ENCODE results near the gene CLDN18. TPM values are rescaled to one million over a fixed set of nuclear protein-coding genes. Genes with fewer than 3 reads are reported as not detected.

CLDN18 gene
- total and polyA plus RNA-seq, 10 of the 15 experiments (the other 5 are each of a cell fraction or from before 2014, with no cell fraction given): 0.05 to 0.28 (median 0.18) TPM; not detected in 1

DNA sequence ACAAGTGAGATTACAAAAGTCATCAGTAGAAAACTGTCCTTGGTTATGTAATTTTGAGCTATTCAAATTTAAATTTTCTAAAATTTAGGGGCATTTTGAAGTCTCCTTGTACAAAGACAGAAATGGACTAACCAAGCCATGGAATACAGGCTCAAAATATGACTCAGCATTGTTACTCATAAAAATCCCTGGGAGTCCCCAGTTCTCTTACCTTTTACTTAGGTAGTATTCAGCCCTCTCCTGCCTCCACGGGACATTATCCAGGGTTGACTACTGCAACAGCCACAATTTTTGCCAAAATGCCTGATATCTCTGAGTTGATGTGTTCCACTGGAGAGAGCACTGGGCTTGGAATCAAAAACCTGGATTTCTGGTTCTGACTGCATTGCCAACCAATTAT, 25.0 kb downstream of the CLDN18 start:
- ChIA-PET SMC1A (ENCODE audit: uncharacterized antibody, unreplicated experiment) (interaction anchor here (0.6 to 9.4 kb wide), 10 partner anchors 8 to 708 kb away, joined by 3 to 114 read pairs (median 20); no protein-coding TSS in a partner anchor), RAD21 (ENCODE audit: unreplicated experiment) (interaction anchor here (1.3 to 14.8 kb wide), 6 partner anchors 10 to 46 kb away, joined by 3 to 171 read pairs (median 25); no protein-coding TSS in a partner anchor), CTCF (interaction anchor here (1.2 to 4.5 kb wide), 7 partner anchors 8 to 87 kb away, joined by 3 to 52 read pairs (median 7); no protein-coding TSS in a partner anchor), POLR2A (interaction anchor here (1.2 to 2.9 kb wide), 2 partner anchors 17 to 46 kb away, joined by 4 to 16 read pairs; no protein-coding TSS in a partner anchor)
- H3K27me3 ChIP-seq (replicated peaks in 1 of 2; ENCODE audit: control insufficient read depth in 2 of 2, insufficient read depth in 2 of 2, low read length in 1 of 2): no peaks in the 10 kb centered on the region
- DNase-seq (ENCODE audit: low read depth, low spot score) (no peak), ATAC-seq (peak; percentile 34), FAIRE-seq (no peak)
- H3K9me3 ChIP-seq (replicated peaks; ENCODE audit: control insufficient read depth, insufficient read depth, low read length): no peaks in the 10 kb centered on the region; the same call in 2 of the 3 replicates
- H3K4me3 ChIP-seq: no peak overlapping the region
- 0% methylated on average over 1 of the region's 1 CpG for WGBS (ENCODE audit: insufficient coverage, insufficient replicate concordance, low lambda C conversion rate, missing lambda C conversion rate)
- H4K20me1 ChIP-seq (ENCODE audit: control insufficient read depth, insufficient read depth): no peaks in the 10 kb centered on the region
- H3K4me2 ChIP-seq (ENCODE audit: control insufficient read depth, insufficient read depth): no peak overlapping the region
- H3K27ac ChIP-seq (ENCODE audit: control insufficient read depth, insufficient read depth): peak overlapping the region; percentile 49; the same call in 1 of the 2 replicates
- intact Hi-C loops (cut with micrococcal nuclease; ENCODE audit: unreplicated experiment): loop anchor here (1.0 to 10.0 kb wide), 2 partner anchors 46 to 710 kb away; no protein-coding TSS in a partner anchor
- BruUV-seq (replicated peaks): no TSS peak
- H2AFZ ChIP-seq (ENCODE audit: control insufficient read depth, low read depth, low read length): no peak overlapping the region
- H3K79me2 ChIP-seq (ENCODE audit: control insufficient read depth, insufficient read depth, low read length): no peaks in the 10 kb centered on the region
- H3K4me1 ChIP-seq (ENCODE audit: control insufficient read depth, insufficient read depth, low read length): peaks cover 58% of the 10 kb centered on the region
- H3K36me3 ChIP-seq (ENCODE audit: control insufficient read depth in 2 of 2, insufficient read depth in 2 of 2, low read length in 1 of 2): no peaks in the 10 kb centered on the region
- in situ Hi-C loops (cut with MboI): no loop called here
- H3K9ac ChIP-seq (ENCODE audit: control insufficient read depth, insufficient read depth, low read length): no peak overlapping the region
- peak; percentile 78; the same call in 1 of the 2 replicates for TF ChIP-seq BACH1 (IDR thresholded peaks at IDR 0.05; ENCODE audit: borderline replicate concordance)
- TF ChIP-seq IKZF1 (conservative IDR thresholded peaks at IDR 0.05): peak; percentile 68
- TF ChIP-seq ZNF274 (IDR thresholded peaks at IDR 0.05; ENCODE audit: insufficient read depth, insufficient read length): no peak
- TF ChIP-seq FOXM1 (IDR thresholded peaks at IDR 0.05; ENCODE audit: low read depth, low read length): peak; percentile 59; the same call in 1 of the 2 replicates
- TF ChIP-seq, protein P1, sequence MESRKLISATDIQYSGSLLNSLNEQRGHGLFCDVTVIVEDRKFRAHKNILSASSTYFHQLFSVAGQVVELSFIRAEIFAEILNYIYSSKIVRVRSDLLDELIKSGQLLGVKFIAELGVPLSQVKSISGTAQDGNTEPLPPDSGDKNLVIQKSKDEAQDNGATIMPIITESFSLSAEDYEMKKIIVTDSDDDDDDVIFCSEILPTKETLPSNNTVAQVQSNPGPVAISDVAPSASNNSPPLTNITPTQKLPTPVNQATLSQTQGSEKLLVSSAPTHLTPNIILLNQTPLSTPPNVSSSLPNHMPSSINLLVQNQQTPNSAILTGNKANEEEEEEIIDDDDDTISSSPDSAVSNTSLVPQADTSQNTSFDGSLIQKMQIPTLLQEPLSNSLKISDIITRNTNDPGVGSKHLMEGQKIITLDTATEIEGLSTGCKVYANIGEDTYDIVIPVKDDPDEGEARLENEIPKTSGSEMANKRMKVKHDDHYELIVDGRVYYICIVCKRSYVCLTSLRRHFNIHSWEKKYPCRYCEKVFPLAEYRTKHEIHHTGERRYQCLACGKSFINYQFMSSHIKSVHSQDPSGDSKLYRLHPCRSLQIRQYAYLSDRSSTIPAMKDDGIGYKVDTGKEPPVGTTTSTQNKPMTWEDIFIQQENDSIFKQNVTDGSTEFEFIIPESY (IDR thresholded peaks at IDR 0.05): no peak
- TF ChIP-seq, protein P2, sequence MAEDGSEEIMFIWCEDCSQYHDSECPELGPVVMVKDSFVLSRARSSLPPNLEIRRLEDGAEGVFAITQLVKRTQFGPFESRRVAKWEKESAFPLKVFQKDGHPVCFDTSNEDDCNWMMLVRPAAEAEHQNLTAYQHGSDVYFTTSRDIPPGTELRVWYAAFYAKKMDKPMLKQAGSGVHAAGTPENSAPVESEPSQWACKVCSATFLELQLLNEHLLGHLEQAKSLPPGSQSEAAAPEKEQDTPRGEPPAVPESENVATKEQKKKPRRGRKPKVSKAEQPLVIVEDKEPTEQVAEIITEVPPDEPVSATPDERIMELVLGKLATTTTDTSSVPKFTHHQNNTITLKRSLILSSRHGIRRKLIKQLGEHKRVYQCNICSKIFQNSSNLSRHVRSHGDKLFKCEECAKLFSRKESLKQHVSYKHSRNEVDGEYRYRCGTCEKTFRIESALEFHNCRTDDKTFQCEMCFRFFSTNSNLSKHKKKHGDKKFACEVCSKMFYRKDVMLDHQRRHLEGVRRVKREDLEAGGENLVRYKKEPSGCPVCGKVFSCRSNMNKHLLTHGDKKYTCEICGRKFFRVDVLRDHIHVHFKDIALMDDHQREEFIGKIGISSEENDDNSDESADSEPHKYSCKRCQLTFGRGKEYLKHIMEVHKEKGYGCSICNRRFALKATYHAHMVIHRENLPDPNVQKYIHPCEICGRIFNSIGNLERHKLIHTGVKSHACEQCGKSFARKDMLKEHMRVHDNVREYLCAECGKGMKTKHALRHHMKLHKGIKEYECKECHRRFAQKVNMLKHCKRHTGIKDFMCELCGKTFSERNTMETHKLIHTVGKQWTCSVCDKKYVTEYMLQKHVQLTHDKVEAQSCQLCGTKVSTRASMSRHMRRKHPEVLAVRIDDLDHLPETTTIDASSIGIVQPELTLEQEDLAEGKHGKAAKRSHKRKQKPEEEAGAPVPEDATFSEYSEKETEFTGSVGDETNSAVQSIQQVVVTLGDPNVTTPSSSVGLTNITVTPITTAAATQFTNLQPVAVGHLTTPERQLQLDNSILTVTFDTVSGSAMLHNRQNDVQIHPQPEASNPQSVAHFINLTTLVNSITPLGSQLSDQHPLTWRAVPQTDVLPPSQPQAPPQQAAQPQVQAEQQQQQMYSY (CRISPR knock-in tag; IDR thresholded peaks at IDR 0.05): no peak
- TF ChIP-seq, protein P3, sequence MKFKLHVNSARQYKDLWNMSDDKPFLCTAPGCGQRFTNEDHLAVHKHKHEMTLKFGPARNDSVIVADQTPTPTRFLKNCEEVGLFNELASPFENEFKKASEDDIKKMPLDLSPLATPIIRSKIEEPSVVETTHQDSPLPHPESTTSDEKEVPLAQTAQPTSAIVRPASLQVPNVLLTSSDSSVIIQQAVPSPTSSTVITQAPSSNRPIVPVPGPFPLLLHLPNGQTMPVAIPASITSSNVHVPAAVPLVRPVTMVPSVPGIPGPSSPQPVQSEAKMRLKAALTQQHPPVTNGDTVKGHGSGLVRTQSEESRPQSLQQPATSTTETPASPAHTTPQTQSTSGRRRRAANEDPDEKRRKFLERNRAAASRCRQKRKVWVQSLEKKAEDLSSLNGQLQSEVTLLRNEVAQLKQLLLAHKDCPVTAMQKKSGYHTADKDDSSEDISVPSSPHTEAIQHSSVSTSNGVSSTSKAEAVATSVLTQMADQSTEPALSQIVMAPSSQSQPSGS (IDR thresholded peaks at IDR 0.05; ENCODE audit: low read length): 0 out of 2 replicates have a peak, but pooled peaks have one; percentile 22
- peak; percentile 74; the same call in 1 of the 2 replicates for TF ChIP-seq EED (IDR thresholded peaks at IDR 0.05; ENCODE audit: low read depth)
- peak; percentile 77 for TF ChIP-seq JUNB (IDR thresholded peaks at IDR 0.05)
- TF ChIP-seq, protein P4, sequence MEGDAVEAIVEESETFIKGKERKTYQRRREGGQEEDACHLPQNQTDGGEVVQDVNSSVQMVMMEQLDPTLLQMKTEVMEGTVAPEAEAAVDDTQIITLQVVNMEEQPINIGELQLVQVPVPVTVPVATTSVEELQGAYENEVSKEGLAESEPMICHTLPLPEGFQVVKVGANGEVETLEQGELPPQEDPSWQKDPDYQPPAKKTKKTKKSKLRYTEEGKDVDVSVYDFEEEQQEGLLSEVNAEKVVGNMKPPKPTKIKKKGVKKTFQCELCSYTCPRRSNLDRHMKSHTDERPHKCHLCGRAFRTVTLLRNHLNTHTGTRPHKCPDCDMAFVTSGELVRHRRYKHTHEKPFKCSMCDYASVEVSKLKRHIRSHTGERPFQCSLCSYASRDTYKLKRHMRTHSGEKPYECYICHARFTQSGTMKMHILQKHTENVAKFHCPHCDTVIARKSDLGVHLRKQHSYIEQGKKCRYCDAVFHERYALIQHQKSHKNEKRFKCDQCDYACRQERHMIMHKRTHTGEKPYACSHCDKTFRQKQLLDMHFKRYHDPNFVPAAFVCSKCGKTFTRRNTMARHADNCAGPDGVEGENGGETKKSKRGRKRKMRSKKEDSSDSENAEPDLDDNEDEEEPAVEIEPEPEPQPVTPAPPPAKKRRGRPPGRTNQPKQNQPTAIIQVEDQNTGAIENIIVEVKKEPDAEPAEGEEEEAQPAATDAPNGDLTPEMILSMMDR (IDR thresholded peaks at IDR 0.05 in 2 of 3, conservative IDR thresholded peaks at IDR 0.05 in 1 of 3; ENCODE audit: control insufficient read depth in 2 of 3, extremely low read depth in 1 of 3, insufficient read depth in 1 of 3, low read depth in 3 of 3, low read length in 3 of 3): no peak; a peak in 1 of 6 replicates
- no peak for TF ChIP-seq SREBF1 (IDR thresholded peaks at IDR 0.05; ENCODE audit: low read length)
- no peak for TF ChIP-seq SRF (IDR thresholded peaks at IDR 0.05; ENCODE audit: low read depth in 2 of 2, low read length in 2 of 2)

Measured in GM12878 (cell line).